Measurements from ENCODE around the gene FAM120B.

- TF ChIP-seq POLR2A (IDR thresholded peaks at IDR 0.05; ENCODE audit: low read depth, low read length): no peak
- TF ChIP-seq CTCF (conservative IDR thresholded peaks at IDR 0.05; ENCODE audit: low read depth, low read length): no peak
- no peak for TF ChIP-seq CEBPB (IDR thresholded peaks at IDR 0.05; ENCODE audit: low read depth, low read length)
- no peak for TF ChIP-seq RFX5 (IDR thresholded peaks at IDR 0.05; ENCODE audit: low read depth, low read length)
- no peak for TF ChIP-seq RCOR1 (IDR thresholded peaks at IDR 0.05; ENCODE audit: insufficient replicate concordance, low read length)
- no peak for TF ChIP-seq RAD21 (IDR thresholded peaks at IDR 0.05; ENCODE audit: low read length)
- TF ChIP-seq CHD1 (IDR thresholded peaks at IDR 0.05; ENCODE audit: low read depth, low read length): no peak
Observed at GRCh38 chr6:170403451-170403850, 96.9 kb downstream of the FAM120B start.
